IMR-90 (cell line): ENCODE measurements around the gene CYP19A1. TPM values are rescaled to one million over a fixed set of nuclear protein-coding genes. Genes with fewer than 3 reads are reported as not detected.

Source experiments
- ATAC-seq: fragments of 200-7000 bp; cut with Tn5 transposase; 2 replicates; pipeline ENCODE4 v1.9.1; 2020; ENCODE audit warnings: low read depth, mild to moderate bottlenecking, moderate library complexity
- BruUV-seq: library from RNA; stranded (reverse); fragments of 400-500 nt; replicated peaks from 2 replicates; lab custom pipeline; 2021; lab: Mats Ljungman, UMichigan
- CTCF ChIA-PET: fragments of 300-600 bp; formaldehyde crosslinking; extraction: SDS; loops from one replicate; lab custom pipeline; 2021; ENCODE audit warnings: antibody characterized with exemption; lab: Yijun Ruan, JAX
- POLR2A ChIA-PET: fragments of 300-600 bp; sonication (Branson Sonifier 250); formaldehyde crosslinking; loops from one replicate; lab custom pipeline; 2022; ENCODE audit warnings: antibody characterized with exemption; ENCODE audit not compliant: unreplicated experiment; lab: Charles Lee
- DNase-seq: peaks from one replicate; pipeline ENCODE4 v3.0.0; 2013
- H2AFZ ChIP-seq: replicated peaks from 2 replicates; pipeline ENCODE3; 2013; ENCODE audit warnings: low read length, mild to moderate bottlenecking; ENCODE audit not compliant: poor library complexity
- H2AK5ac ChIP-seq: 2 replicates; pipeline ENCODE4 v1.6.1; 2013; ENCODE audit warnings: low read depth, low read length, inconsistent platforms
- H2AK9ac ChIP-seq: replicated peaks from 2 replicates; pipeline ENCODE3; 2013; ENCODE audit warnings: mild to moderate bottlenecking, low read depth, low read length, moderate library complexity; ENCODE audit not compliant: poor library complexity
- H2BK120ac ChIP-seq: 2 replicates; pipeline ENCODE4 v1.6.1; 2013; ENCODE audit warnings: low read depth, low read length, inconsistent platforms
- H2BK15ac ChIP-seq: 3 replicates; pipeline ENCODE4 v1.6.1; 2013; ENCODE audit warnings: low read depth, low read length, inconsistent platforms
- H2BK20ac ChIP-seq: 2 replicates; pipeline ENCODE4 v1.6.1; 2013; ENCODE audit warnings: low read depth, mild to moderate bottlenecking, inconsistent platforms, low read length, moderate library complexity
- H2BK5ac ChIP-seq: 2 replicates; pipeline ENCODE4 v1.6.1; 2013; ENCODE audit warnings: mild to moderate bottlenecking, low read depth, low read length, inconsistent platforms; ENCODE audit not compliant: poor library complexity, severe bottlenecking
- H3K14ac ChIP-seq: replicated peaks from 2 replicates; pipeline ENCODE4 v1.6.1; 2013; ENCODE audit warnings: low read depth, low read length, inconsistent platforms
- H3K18ac ChIP-seq: 2 replicates; pipeline ENCODE4 v1.6.1; 2013; ENCODE audit warnings: low read depth, low read length, control low read depth
- H3K23ac ChIP-seq: 2 replicates; pipeline ENCODE4 v1.6.1; 2013; ENCODE audit warnings: low read depth, low read length, inconsistent platforms
- H3K27ac ChIP-seq: 2 replicates; pipeline ENCODE4 v1.5.1; 2013; ENCODE audit warnings: mild to moderate bottlenecking, control low read depth, low read length; ENCODE audit not compliant: insufficient read depth
- H3K27me3 ChIP-seq: 2 replicates; pipeline ENCODE4 v1.6.1; 2013; ENCODE audit warnings: low read length; ENCODE audit not compliant: control insufficient read depth, insufficient read depth
- H3K36me3 ChIP-seq: 2 replicates; pipeline ENCODE4 v1.6.1; 2013; ENCODE audit warnings: low read length, mixed read lengths; ENCODE audit not compliant: control insufficient read depth, insufficient read depth
- H3K4ac ChIP-seq: 2 replicates; pipeline ENCODE4 v1.6.1; 2013; ENCODE audit warnings: low read depth, low read length, inconsistent platforms
- H3K4me1 ChIP-seq: 2 replicates; pipeline ENCODE4 v1.6.1; 2013; ENCODE audit warnings: low read length, mixed read lengths; ENCODE audit not compliant: control insufficient read depth, insufficient read depth
- H3K4me2 ChIP-seq: 2 replicates; pipeline ENCODE4 v1.6.1; 2013; ENCODE audit warnings: low read depth, mild to moderate bottlenecking, control low read depth, low read length, moderate library complexity
- H3K4me3 ChIP-seq: 2 replicates; pipeline ENCODE4 v1.5.1; 2013; ENCODE audit warnings: low read depth, mild to moderate bottlenecking, control low read depth, low read length, moderate library complexity; ENCODE audit not compliant: insufficient read depth
- H3K56ac ChIP-seq: 2 replicates; pipeline ENCODE4 v1.6.1; 2013; ENCODE audit warnings: low read length, inconsistent platforms; ENCODE audit not compliant: insufficient read depth; ENCODE audit errors: extremely low read depth
- H3K79me1 ChIP-seq, 2 experiments: 2 replicates each; pipeline ENCODE4 v1.6.1; 2013; ENCODE audit warnings: low read length in 2 of 2, inconsistent platforms in 1 of 2, low read depth in 1 of 2
- H3K9ac ChIP-seq: 2 replicates; pipeline ENCODE4 v1.6.1; 2013; ENCODE audit warnings: low read depth, low read length, control low read depth
- H3K9me1 ChIP-seq: 2 replicates; pipeline ENCODE4 v1.6.1; 2013; ENCODE audit warnings: low read length, inconsistent platforms; ENCODE audit not compliant: insufficient read depth
- H3K9me3 ChIP-seq: 2 replicates; pipeline ENCODE4 v1.6.1; 2013; ENCODE audit warnings: low read length; ENCODE audit not compliant: control insufficient read depth, insufficient read depth
- H4K20me1 ChIP-seq: 2 replicates; pipeline ENCODE4 v1.6.1; 2013; ENCODE audit warnings: low read length, inconsistent platforms; ENCODE audit not compliant: insufficient read depth
- H4K5ac ChIP-seq: 2 replicates; pipeline ENCODE4 v1.6.1; 2013; ENCODE audit warnings: mild to moderate bottlenecking, low read depth, low read length, control low read depth
- H4K8ac ChIP-seq, 2 experiments: 2 replicates each; pipeline ENCODE4 v1.6.1; 2013; ENCODE audit warnings: low read depth in 2 of 2, low read length in 2 of 2, control low read depth in 1 of 2, inconsistent platforms in 1 of 2
- H4K91ac ChIP-seq: 2 replicates; pipeline ENCODE4 v1.6.1; 2013; ENCODE audit warnings: low read depth, low read length, inconsistent platforms; ENCODE audit not compliant: insufficient read depth
- BHLHE40 ChIP-seq: fragments of 150-350 bp; IDR thresholded peaks from 2 replicates; pipeline ENCODE4 v1.6.1; 2016; ENCODE audit warnings: mild to moderate bottlenecking, low read depth, low read length
- CEBPB ChIP-seq: IDR thresholded peaks from 2 replicates; pipeline ENCODE4 v1.6.1; 2012; ENCODE audit warnings: low read depth, low read length, improper control_type of control experiment
- CHD1 ChIP-seq: IDR thresholded peaks from 2 replicates; pipeline ENCODE4 v1.6.1; 2012; ENCODE audit warnings: low read depth, low read length, improper control_type of control experiment
- CTCF ChIP-seq: conservative IDR thresholded peaks from 2 replicates; pipeline ENCODE4 v1.5.1; 2012; ENCODE audit warnings: mild to moderate bottlenecking, low read depth, low read length, improper control_type of control experiment
- ELK1 ChIP-seq: fragments of 150-350 bp; IDR thresholded peaks from 2 replicates; pipeline ENCODE4 v1.6.1; 2016; ENCODE audit warnings: low read depth, mild to moderate bottlenecking, low read length, moderate library complexity, borderline replicate concordance
- FOS ChIP-seq: fragments of 150-350 bp; IDR thresholded peaks from 2 replicates; pipeline ENCODE4 v1.6.1; 2016; ENCODE audit warnings: low read depth, low read length
- MAFK ChIP-seq: IDR thresholded peaks from 2 replicates; pipeline ENCODE4 v1.6.1; 2012; ENCODE audit warnings: low read depth, low read length, improper control_type of control experiment
- MAZ ChIP-seq: IDR thresholded peaks from 2 replicates; pipeline ENCODE4 v1.6.1; 2012; ENCODE audit warnings: low read depth, mild to moderate bottlenecking, low read length, improper control_type of control experiment, moderate library complexity, borderline replicate concordance
- MXI1 ChIP-seq: IDR thresholded peaks from 2 replicates; pipeline ENCODE4 v1.6.1; 2012; ENCODE audit warnings: low read depth, mild to moderate bottlenecking, low read length, moderate library complexity, borderline replicate concordance
- NFE2L2 ChIP-seq: fragments of 150-350 bp; IDR thresholded peaks from 2 replicates; pipeline ENCODE4 v1.6.1; 2016; ENCODE audit warnings: low read depth, mild to moderate bottlenecking, low read length
- POLR2A ChIP-seq: IDR thresholded peaks from 2 replicates; pipeline ENCODE4 v1.6.1; 2012; ENCODE audit warnings: mild to moderate bottlenecking, low read depth, low read length
- RAD21 ChIP-seq: IDR thresholded peaks from 2 replicates; pipeline ENCODE4 v1.6.1; 2012; ENCODE audit warnings: low read length, improper control_type of control experiment
- RCOR1 ChIP-seq: IDR thresholded peaks from 2 replicates; pipeline ENCODE4 v1.6.1; 2012; ENCODE audit warnings: mild to moderate bottlenecking, low read length, improper control_type of control experiment; ENCODE audit not compliant: insufficient replicate concordance
- SMC3 ChIP-seq: fragments of 150-350 bp; IDR thresholded peaks from 2 replicates; pipeline ENCODE4 v1.6.1; 2016; ENCODE audit warnings: low read depth, mild to moderate bottlenecking, antibody characterized with exemption, low read length, moderate library complexity
- USF2 ChIP-seq: fragments of 150-350 bp; IDR thresholded peaks from 2 replicates; pipeline ENCODE4 v1.6.1; 2017; ENCODE audit warnings: mild to moderate bottlenecking, antibody characterized with exemption, low read length, low read depth
- WGBS, 2 experiments: methylation state at CpG; one replicate each; pipeline versions ENCODE4 v1.1.5 to v1.1.7; 2013; ENCODE audit warnings: missing lambda C conversion rate in 2 of 2; ENCODE audit not compliant: insufficient read length in 1 of 2; ENCODE audit errors: extremely low coverage in 2 of 2; 5-methylcytosine and 5-hydroxymethylcytosine counted together
- dilution Hi-C: fragments of 300-500 bp; cut with HindIII; formaldehyde crosslinking; loops from one replicate; pipeline ENCODE4 v1.14.3; 2018; ENCODE audit warnings: low sequenced_read_pairs; ENCODE audit not compliant: unreplicated experiment
- in situ Hi-C: fragments of 300-500 bp; cut with MboI; formaldehyde crosslinking; loops from 3 replicates; pipeline ENCODE4 v1.14.3; 2019; ENCODE audit warnings: low sequenced_read_pairs, inconsistent platforms, mixed read lengths
- intact Hi-C: fragments of 100-400 bp; cut with micrococcal nuclease; formaldehyde crosslinking; loops from 2 replicates; pipeline ENCODE4 v1.10.0; 2022
- polyA plus RNA-seq, 3 experiments: library from polyadenylated mRNA; depleted of rRNA; stranded (reverse); fragments of >200 nt; gene quantifications; 2 replicates each; pipeline ENCODE4 v1.2.3, GENCODE V29; 2012; ENCODE audit warnings: low replicate concordance in 1 of 3
- total RNA-seq: library from RNA; depleted of rRNA; stranded (reverse); fragments of >200 nt; gene quantifications from 2 replicates; pipeline ENCODE4 v1.2.3, GENCODE V29; 2012

The CYP19A1 gene
- total and polyA plus RNA-seq, 2 of the 4 experiments (the other 2 are of a cell fraction), result not detected

GRCh38 chr15:51289290-51289689 lies 49.1 kb downstream of the CYP19A1 start:
- Histone ChIP-seq H3K9ac (no peak overlapping the region), H2BK20ac (no peak overlapping the region), H3K14ac (no peak overlapping the region), H3K4me3 (no peak overlapping the region), H3K23ac (no peak overlapping the region), H2AK5ac (no peak overlapping the region), H3K56ac (no peak overlapping the region), H3K4ac (no peak overlapping the region), H2BK120ac (no peak overlapping the region), H3K18ac (no peak overlapping the region), H2BK15ac (no peak overlapping the region), H4K91ac (no peak overlapping the region), H3K4me2 (no peak overlapping the region), H3K36me3 (no peaks in the 10 kb centered on the region), H3K9me1 (no peaks in the 10 kb centered on the region), H2AK9ac (no peak overlapping the region), H3K27ac (no peak overlapping the region), H3K79me1 (no peaks in the 10 kb centered on the region), H2BK5ac (no peak overlapping the region), H4K5ac (no peak overlapping the region), H4K8ac (no peak overlapping the region), H3K4me1 (no peaks in the 10 kb centered on the region), H4K20me1 (no peaks in the 10 kb centered on the region), H3K9me3 (no peaks in the 10 kb centered on the region), H3K27me3 (peaks cover 45% of the 10 kb centered on the region), H2AFZ (no peak overlapping the region)
- BruUV-seq, result no TSS peak
- ATAC-seq, result no peak
- dilution Hi-C loops, result no loop called here
- POLR2A ChIA-PET, result no interaction called here
- no peak for DNase-seq
- CTCF ChIA-PET, result interaction anchor here (1.1 kb wide), 1 partner anchor 86 kb away, joined by 3 read pairs; no protein-coding TSS in a partner anchor
- in situ Hi-C loops, result loop anchor here (5.0 kb wide), 1 partner anchor 88 kb away; no protein-coding TSS in a partner anchor
- intact Hi-C loops, result no loop called here
- 17% methylated on average over 1 of the region's 1 CpG; no CpG with 5 or more reads in 1 of the 2 experiments for WGBS, 2 experiments
- TF ChIP-seq USF2 (no peak), RCOR1 (no peak), FOS (no peak), MXI1 (no peak), CHD1 (no peak), MAFK (no peak), CTCF (no peak), RAD21 (no peak), CEBPB (no peak), NFE2L2 (no peak), BHLHE40 (no peak), POLR2A (no peak), SMC3 (no peak), ELK1 (no peak), MAZ (no peak)
